Pons (tissue), 1 donor: ENCODE measurements around the gene NCLN.
"Not testable (repeated sequence)": the region's sequence is repeated elsewhere in the genome, so short reads cannot be mapped to it uniquely, and the experiment has no call there.

ENCODE experiments used
- DNase-seq: peaks from one replicate; pipeline ENCODE4 v3.0.0-alpha.2; 2016; ENCODE audit warnings: low spot score

The NCLN gene

DNA sequence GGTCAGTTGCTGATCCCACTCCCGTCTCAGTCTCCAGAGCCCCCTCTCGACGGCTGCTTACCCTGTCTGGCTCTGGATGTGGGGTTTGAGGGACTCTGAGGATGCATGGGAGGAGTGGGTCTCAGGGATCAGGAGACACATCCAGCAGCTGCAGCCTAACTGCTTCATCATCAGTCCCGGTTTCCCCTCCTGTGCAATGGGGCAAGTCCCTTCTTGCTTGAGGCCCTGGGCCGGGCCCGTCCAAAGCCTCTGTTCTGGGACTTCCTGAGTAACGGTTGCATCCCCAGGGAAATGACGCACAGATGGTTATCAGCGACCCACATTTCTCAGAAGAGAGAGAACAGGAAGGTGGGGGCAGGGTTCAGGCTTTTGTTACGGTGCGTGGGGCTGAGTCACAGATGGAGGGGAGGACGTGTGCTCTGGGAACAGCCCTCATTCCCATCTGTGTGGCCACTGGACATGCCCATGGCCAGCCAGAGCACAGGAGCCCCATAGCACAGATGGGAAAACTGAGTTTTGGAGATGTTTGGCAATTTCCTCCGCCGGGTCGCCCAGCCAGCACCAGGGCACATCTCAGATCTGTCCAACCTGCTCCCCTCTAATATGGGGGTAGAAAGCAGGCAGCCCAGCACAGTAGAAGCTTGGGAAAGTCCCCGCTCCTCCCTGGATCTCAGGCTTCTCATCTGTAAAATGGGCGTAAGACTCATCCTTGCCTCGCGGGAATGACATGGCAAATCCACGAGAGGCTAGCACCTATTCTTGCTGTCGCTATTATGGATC lies 30.6 kb upstream of the NCLN start:
- DNase-seq, result no peak

- no peak for DNase-seq
Measured at GRCh38 chr19:3157096-3157845, 28.5 kb upstream of the NCLN start.

DNA sequence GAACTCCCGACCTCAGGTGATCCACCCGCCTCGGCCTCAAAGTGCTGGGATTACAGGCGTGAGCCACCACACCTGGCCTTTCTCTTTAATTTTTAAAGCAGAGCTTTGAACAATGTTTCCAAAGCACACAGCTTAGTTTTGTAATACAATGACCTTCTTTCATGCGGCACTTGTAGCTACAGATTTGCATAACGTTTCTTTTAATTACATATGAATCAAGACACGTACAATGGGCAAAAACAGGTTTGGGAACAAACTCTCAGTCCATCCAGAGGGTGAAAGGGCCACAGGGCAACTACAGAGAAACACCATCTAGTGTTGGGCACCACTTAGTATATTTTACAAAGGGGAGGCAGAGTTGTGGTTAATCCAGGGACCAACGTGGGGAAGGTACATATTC lies 26.2 kb upstream of the NCLN start:
- no peak for DNase-seq

DNA sequence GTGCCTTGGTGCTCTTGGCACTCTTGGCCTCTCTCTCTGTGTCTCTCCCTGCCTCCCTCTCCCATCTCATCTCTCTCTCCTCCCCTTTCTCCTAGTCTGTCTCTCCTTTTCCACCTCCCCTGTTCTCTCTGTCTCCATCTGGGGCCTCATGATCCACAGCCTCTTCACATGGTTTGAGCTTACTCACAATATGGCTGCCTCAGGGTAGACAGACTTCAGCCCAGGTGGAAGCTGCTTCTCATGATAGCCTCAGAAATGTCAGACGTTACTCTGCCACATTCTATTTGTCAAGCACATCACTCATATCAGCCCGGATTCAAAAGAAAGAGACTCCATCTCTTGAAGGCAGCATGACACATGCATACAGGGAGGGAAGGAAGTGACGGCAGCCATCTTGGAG lies 25.5 kb upstream of the NCLN start:
- no peak for DNase-seq

- DNase-seq, result no peak
Measured at GRCh38 chr19:3161453-3161852, 24.3 kb upstream of the NCLN start.

DNA sequence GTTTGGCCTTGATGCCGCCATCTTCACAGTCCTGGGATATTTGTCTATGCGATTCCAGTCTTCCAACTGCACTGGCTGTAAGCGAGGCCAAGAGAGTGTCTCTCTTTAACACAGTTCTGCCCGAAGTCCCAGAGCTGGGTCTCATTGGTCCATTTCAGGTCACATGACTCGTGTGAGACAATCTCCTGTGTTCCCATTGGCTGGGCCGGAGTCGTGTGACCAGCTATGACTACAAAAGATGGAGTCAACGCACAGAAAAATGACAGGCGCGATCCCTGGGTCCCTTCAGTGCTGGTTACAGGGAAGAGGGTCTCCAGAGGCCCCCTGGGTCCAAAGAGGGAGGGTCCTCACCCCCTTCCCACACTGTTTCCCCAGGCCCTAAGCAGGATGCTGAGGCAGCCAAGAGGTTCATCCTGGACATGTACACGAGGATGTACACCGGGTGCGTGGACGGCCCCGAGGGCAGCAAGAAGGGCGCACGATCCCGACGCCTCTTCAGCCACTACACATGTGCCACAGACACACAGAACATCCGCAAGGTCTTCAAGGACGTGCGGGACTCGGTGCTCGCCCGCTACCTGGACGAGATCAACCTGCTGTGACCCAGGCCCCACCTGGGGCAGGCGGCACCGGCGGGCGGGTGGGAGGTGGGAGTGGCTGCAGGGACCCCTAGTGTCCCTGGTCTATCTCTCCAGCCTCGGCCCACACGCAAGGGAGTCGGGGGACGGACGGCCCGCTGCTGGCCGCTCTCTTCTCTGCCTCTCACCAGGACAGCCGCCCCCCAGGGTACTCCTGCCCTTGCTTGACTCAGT lies 23.1 kb upstream of the NCLN start:
- DNase-seq, result no peak

- peak; percentile 43 for DNase-seq
Measured at GRCh38 chr19:3163230-3163886, 22.4 kb upstream of the NCLN start.

- no peak for DNase-seq
Measured at GRCh38 chr19:3163943-3164342, 21.8 kb upstream of the NCLN start.

DNA sequence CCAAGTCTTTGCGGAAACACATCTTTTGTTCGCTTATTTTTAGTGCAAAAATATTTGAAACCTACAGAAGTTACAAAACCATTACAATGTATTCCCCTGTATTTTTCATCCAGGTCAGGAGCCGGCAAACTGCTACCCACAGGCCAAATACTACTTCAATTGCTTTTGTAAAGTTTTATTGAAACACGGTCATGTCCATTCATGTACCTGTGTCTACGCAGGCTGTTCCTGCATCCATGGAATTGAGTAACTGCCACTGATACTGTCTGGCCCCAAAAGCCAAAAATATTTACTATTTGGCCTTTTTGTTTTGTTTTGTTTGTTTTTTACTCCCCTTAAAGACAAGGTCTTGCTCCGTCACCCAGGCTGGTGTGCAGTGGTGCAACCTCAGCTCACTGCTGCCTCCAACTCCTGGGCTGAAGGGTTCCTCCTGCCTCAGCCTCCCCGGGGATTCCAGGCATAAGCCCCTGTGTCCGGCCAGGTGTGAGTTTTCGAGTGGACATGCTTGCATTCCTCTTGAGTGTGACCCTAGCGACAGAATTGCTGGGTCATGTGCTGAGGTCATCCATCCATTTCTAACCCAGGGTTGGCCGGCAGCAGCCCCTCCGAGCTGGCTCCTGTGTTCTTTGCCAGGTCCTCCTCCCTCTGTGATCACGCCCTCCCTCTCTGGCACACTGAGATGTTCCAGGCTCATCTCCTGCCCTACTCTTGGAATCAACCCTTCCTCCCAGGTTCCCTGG lies 18.0 kb upstream of the NCLN start:
- no peak for DNase-seq

GRCh38 chr19:3171894-3172672 lies 13.6 kb upstream of the NCLN start:
- DNase-seq, result no peak

- not testable (repeated sequence) for DNase-seq
Measured at GRCh38 chr19:3172673-3173000, 13.1 kb upstream of the NCLN start.

DNA sequence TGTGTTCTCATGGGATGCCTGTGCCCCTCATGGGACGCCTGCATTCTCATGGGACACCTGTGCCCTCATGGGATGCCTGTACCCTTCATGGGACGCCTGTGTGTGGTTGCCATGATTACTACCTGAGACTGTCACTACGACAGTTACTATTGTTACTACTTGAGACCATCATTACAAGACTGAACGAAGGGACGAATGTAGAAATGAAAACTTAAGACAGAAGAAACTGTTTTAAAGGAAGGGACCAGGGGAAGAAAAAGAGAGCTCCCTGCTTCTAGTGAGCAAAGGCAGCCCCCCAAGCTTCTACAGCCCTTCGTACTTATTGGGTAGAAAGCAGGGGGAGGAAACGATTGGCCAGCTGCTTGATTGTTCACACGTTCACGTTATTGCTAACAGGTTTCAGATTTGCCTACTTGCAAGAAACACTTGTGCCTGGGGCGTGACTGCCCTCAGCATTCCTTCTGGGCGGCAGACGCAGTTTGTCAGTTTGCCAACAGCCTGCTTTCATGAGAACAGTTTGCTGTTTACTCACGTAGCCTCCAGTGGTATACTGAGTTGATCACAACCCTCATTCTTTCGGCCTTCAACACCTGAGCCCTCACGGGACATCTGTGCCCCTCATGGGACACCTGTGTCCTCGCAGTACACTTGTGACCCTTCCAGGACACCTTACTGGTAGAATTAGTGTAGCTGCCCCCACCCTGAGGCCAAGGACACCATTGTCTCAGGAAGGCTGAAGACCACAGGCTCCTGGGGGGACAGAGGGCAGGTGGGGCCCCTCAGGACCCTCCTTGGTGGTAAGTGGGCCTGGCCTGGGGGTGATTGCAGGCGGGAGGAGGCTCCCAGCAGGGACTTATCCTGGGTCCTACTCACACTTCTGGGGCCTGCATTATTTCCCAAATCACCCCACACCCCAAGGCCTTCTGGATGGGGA lies 9.7 kb upstream of the NCLN start:
- no peak for DNase-seq

DNA sequence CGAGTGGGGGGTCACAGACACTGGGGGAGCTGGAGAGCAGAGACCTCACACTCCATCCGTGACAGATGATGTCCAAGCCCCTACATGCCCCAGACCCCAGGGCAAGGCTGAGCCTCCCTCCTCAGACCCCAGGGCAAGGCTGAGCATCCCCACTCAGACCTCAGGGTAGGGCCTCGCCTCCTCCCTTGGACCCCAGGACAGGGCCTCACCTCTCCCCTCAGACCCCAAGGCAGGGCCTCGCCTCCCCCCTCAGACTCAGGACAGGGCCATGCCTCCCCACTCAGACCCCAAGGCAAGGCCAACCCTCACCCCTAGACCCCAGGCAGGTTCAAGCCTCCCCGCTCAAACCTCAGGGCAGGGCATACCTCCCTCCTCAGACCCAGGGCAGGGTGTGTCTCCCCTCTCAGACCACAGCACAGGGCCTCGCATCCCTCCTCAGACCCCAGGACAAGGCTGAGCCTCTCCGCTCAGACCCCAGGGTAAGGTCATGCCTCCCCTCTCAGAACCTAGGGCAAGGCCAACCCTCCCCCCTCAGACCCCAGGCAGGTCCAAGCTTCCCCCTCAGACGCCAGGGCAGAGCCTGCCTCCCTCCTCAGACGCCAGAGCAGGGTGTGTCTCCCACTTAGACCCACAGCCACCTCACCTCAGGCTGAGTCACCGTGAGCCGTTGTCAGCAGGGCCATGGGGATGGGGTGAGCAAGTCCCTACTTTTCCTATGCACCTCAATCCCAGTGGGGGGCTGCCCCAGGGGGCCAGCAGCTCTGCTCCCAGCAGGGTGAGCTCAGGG lies 8.8 kb upstream of the NCLN start:
- DNase-seq, result no peak

- no peak for DNase-seq
Measured at GRCh38 chr19:3178377-3178972, 7.3 kb upstream of the NCLN start, which contains the start of gene S1PR4. TSS of gene S1PR4 (plus strand) at chr19:3178769. CDS start at chr19:3178793, 24 bp downstream.

GRCh38 chr19:3178973-3179738 lies 6.6 kb upstream of the NCLN start:
- no peak for DNase-seq

DNA sequence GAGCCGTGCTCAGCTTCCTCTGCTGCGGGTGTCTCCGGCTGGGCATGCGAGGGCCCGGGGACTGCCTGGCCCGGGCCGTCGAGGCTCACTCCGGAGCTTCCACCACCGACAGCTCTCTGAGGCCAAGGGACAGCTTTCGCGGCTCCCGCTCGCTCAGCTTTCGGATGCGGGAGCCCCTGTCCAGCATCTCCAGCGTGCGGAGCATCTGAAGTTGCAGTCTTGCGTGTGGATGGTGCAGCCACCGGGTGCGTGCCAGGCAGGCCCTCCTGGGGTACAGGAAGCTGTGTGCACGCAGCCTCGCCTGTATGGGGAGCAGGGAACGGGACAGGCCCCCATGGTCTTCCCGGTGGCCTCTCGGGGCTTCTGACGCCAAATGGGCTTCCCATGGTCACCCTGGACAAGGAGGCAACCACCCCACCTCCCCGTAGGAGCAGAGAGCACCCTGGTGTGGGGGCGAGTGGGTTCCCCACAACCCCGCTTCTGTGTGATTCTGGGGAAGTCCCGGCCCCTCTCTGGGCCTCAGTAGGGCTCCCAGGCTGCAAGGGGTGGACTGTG lies 5.9 kb upstream of the NCLN start:
- DNase-seq, result no peak
